CD4-positive, alpha-beta T cell treated with Interleukin-21 for 1 hour (primary cell): Measurements from ENCODE around the gene CAMSAP1.
"Not testable (repeated sequence)": the region's sequence is repeated elsewhere in the genome, so short reads cannot be mapped to it uniquely, and the experiment has no call there.

Source experiments
- DNase-seq: peaks from one replicate; pipeline ENCODE4 v3.0.0-alpha.2; 2020

CAMSAP1 gene

GRCh38 chr9:135919318-135919890 lies 12.1 kb upstream of the CAMSAP1 start:
- DNase-seq: no peak

- DNase-seq: not testable (repeated sequence)
Observed at GRCh38 chr9:135916227-135916626, 8.9 kb upstream of the CAMSAP1 start.

GRCh38 chr9:135914921-135915320 lies 7.6 kb upstream of the CAMSAP1 start:
- no peak for DNase-seq

GRCh38 chr9:135911233-135911632 lies 3.9 kb upstream of the CAMSAP1 start:
- DNase-seq: not testable (repeated sequence)

- DNase-seq: no peak
Observed at GRCh38 chr9:135910757-135911156, 3.4 kb upstream of the CAMSAP1 start.

DNA sequence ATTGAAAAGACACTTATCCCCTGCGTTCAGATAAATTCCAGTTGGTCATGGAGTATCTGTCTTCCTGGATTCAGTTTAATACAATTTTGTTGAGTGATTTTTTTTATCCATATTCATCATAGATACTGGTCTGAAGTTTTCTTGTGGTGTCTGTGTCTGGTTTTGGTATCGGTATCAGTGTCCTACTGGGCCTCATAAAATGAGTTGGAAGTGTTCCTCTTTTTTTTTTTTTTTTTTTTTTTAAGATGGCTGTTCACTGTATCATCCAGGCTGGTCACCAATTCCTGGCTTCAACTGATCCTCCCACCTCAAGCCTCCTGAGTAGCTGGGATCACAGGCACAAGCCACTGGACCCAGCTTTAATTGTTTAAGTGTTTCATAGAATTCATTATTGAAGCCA lies 2.9 kb upstream of the CAMSAP1 start:
- DNase-seq: no peak

DNA sequence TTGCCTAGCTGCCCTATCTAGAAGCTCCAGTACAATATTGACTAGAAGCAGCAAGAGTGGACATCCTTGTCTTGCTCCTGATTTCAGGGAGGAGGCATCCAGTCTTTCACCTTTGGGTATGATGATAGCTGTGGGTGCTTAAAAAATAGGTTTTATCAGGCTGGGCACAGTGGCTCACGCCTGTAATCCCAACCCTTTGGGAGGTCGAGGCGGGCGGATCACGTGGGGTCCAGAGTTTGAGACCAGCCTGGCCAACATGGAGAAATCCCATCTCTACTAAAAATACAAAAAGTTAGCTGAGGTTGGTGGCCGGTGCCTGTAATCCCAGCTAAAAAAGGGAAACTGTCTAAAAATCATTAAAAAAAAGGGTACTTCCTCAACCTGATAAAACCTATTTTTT lies 2.0 kb upstream of the CAMSAP1 start:
- no peak for DNase-seq

GRCh38 chr9:135908754-135909204 lies 1.4 kb upstream of the CAMSAP1 start:
- DNase-seq: no peak

DNA sequence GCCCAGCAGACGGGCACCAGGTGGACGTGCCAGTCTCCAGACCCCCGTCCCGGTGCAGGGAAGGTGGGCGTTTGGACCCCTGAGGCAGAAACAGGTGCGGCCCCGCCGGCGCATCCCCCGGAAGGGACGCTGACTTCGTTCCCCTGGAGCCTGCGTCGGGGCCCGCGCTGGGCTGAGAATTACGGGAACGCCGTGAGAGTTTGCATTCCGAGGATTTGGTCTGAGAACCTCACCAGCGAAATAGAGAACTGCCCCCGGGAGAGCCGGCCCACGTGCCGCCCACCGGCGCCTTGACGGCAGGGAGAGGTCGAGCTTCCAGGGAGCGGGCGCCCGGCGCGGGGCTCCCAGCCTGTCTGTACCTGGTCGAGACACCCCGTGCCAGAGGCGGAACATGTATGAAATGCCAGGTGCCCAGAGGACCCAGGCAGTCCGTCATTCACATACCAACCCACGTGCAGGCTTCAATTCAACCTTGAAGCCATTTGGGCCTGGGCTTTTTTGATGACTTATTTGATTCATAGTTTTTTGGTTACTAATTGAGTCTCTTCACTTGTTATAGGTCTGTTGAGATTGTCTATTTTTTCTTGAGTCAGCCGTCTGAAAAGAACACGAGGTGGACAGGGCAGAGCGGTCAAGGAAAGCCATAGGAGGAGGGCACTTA lies 877 bp upstream of the CAMSAP1 start:
- no peak for DNase-seq

DNA sequence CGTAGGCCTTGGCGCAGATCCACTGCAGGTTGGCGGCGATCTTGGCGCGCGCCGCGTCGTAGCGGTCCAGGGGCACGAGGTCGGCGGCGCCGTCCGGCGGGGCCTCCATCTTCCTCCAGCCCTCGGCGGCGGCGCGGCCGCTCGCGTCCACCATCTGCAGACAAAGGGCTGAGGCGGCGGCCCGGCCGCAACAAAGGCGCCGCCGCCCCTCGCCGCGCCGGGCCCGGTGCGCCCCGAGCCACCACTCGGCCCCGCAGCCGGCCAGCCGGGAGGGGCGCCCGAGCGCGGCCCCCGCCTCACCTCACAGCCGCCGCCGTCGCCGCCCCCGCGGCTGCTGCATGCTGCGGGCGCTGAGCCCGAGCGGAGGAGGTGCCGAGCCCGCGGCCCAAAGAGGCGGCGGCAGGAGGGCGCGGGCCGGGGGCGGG lies 328 bp downstream of the CAMSAP1 start:
- DNase-seq: no peak

- DNase-seq: no peak
Observed at GRCh38 chr9:135906291-135907005, 898 bp downstream of the CAMSAP1 start.

DNA sequence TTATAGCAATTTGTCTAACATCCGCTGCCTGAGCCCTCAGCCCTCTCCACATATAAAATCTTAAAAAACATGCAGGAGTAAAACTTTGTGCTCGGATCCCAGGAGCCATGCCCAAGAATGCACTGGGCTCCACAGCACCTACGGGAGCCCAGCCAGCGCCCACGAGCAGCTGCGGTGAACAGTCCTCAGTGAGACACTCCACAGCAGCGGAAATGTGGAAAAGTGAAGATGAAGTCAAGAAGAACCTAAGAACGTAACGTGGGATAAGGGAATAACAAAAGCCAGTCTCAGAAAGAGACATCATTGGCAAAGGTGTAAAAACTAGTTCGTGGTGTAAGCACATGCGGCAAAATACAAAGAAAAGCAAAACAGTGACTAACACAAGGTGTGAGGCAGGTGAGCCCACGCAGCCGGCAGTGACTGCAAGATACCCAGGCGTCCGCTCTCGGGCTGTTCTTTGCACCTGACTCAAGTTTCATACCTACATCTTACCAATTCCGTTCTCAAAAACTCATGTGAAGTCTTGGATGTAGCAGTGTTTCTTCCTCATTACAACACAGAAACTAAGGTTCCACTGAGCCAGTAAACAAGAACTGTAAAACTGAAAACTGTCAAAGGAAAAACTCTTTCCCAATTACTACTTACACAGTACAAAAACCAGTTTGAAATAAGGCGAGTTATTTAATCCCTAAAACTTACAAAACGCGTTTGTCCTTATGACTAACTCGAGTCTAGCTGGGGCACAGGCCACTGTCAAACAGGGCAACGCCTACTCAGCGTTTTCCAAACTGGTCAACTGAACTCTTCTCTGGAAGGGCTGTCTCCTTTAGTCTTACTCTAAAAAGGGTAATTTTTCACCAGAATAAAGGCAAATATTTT lies 1.7 kb downstream of the CAMSAP1 start:
- DNase-seq: peak; percentile 26

GRCh38 chr9:135903786-135904520 lies 3.4 kb downstream of the CAMSAP1 start:
- DNase-seq: no peak

- no peak for DNase-seq
Observed at GRCh38 chr9:135903358-135903656, 4.0 kb downstream of the CAMSAP1 start.

DNA sequence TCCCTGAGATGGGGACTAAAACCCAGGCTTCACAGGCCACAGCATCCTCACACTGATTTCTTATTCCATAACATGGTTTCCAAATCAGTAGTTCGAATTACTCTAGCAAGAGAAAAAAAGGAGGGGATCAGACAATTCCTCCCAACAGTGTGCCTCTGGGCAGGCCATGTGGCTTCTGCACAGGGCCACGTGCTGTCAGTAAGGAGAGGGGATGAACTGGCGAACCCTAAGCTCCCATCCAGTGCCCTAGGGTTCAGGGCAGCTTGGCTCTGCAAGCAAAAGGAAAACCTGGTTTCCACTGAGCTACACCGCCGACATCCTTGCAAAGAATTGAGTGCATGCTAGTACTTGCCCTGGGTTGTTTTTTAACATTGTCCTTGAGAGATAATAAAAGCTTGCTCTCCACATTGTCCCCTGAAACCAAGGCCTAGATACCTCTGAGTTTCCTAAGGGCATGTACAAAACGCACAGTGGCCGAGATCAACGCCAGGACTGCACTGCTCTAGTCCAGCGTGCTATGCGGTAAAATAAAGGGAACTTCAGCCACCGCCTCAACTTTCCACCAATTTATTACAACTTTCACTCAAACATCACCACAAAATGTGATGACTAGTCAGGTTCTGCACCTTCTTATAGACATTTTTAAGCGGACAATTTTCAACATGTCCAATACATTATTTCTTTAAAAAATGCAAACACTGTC lies 4.5 kb downstream of the CAMSAP1 start:
- no peak for DNase-seq

- no peak for DNase-seq
Observed at GRCh38 chr9:135901826-135902225, 5.5 kb downstream of the CAMSAP1 start.

DNA sequence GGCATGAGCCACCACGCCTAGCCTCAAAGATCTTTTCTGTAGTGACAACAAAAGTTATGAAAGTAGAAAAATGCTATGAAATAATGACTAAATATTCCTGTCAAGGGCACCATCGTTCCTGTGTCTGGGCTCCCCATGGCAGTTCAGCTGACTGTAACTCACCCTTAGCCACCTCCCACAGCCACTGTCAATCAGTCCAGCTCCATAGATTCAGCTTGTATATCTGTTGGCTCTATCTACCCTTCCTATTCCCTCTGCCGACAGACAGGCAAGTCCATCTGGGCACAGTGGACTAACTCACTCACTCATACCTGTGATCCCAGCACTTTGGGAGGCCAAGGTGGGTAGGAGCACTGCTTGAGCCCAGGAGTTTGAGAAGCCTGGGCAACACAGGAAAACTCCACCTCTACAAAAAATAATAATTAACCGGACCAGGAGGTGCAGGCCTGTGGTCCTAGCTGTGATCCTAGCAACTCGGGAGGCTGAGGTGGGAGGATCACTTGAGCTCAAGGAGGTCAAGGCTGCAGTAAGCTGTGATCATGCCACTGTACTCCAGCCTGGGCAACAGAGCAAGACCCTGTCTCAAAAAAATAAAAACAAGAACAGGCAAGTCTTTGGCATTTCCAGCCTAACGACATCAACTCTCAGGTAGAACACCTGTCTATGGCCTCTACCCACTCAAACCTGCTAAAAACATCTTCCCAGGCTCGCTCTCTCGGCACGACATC lies 6.2 kb downstream of the CAMSAP1 start:
- no peak for DNase-seq

- no peak for DNase-seq
Observed at GRCh38 chr9:135898634-135899407, 8.5 kb downstream of the CAMSAP1 start.

DNA sequence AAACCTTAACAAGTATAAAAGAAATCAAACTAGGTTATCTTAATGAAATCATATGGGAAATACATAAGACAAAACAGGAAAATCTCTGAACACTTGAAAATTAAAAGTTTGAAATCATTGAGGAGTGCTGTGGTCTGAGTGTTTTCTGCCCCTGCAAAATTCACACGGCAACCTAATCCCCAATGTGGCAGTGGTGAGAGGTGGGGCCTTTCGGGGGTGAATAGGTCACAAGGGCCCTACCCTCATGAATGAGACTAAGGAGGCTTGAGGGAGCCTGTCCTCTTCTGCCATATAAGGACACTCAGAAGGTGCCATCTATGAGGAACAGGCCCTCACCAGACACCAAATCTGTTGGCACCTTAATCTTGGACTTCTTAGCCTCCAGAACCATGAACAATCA lies 10.7 kb downstream of the CAMSAP1 start:
- DNase-seq: no peak

- DNase-seq: no peak
Observed at GRCh38 chr9:135896205-135896604, 11.1 kb downstream of the CAMSAP1 start.
